HG03571 (cell line): ENCODE measurements around the gene FREM2.

ENCODE experiments used
- ATAC-seq: cut with Tn5 transposase; IDR thresholded peaks from one replicate; pipeline ENCODE4 v1.9.1; 2021; ENCODE audit not compliant: unreplicated experiment

FREM2 gene

DNA sequence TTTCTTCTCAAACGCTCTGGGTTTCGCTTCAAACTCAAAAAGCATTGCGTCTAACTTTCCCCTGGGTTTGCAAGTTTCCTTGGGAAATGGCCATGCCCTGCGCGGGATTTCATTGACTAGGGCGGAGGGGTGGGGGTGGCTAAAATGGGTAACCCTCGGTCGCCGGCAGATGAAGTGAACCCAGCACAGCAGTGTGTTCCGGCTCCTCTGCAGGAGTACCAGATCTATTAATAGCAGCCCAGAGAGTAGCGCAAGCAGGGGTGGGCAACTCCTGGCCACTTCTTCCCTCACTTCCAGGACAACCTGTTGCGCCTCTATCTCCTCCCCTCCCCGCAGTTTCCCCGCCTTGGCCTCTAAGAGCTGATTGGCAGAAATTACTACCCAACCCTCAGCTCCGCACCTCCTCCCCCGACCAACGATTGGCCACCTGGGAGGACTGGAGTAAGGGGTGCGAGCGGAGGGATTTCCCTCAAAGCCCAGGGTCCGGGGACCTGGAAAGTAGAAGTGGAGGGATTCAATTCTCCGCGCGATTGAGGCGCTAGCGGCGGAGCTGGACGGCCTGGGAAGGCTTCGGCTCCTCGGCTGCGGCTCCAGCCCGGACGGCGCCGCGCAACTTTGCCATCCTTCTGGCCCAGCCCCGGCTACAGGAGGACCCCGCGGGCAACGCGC lies at the start of gene FREM2:
FREM2 (plus strand) TSS at position 501 of the 669 bp plus-strand sequence. CDS start 268 bp downstream, outside the sequence.
- ATAC-seq = no peak

GRCh38 chr13:38637576-38637975 lies 49.3 kb upstream of the FREM2 start:
- no peak for ATAC-seq

DNA sequence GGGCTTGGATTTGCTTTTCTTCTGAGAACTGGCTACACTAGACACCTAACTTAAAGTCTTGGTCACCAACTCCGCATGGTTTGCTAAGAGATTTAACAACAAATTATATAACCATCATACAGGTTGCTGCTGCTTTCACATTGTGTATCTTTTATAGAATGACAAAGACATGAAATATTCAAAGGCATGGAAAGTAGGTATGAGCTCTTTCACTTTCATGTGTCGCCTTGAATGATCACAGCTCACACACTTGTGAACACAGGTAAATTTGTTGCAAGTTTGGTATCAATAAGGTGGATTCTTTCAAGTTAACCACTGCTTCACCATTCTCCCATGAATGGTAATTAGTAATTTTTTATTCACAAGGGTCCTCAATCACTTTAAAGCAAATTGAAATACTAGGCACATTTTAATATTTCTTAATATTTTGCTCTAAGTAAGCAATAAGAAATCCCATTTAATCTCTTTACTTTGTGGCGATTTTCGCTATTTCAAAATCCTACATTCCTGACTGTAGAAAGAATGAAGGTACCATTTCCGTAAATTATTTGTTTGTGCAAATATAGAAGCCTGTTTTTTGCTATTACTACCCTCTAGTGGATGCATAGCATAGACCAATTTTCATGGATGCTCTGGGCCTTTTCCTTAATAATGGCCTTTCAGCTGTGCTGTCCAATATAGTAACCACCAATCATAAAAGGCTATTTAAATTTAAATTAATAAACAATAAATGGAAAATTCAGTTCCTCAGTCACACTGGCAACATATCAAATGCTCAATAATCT lies 45.5 kb upstream of the FREM2 start:
- no peak for ATAC-seq

GRCh38 chr13:38647312-38647711 lies 39.6 kb upstream of the FREM2 start:
- no peak for ATAC-seq

- ATAC-seq = no peak
Measured at GRCh38 chr13:38648912-38649311, 38.0 kb upstream of the FREM2 start.

DNA sequence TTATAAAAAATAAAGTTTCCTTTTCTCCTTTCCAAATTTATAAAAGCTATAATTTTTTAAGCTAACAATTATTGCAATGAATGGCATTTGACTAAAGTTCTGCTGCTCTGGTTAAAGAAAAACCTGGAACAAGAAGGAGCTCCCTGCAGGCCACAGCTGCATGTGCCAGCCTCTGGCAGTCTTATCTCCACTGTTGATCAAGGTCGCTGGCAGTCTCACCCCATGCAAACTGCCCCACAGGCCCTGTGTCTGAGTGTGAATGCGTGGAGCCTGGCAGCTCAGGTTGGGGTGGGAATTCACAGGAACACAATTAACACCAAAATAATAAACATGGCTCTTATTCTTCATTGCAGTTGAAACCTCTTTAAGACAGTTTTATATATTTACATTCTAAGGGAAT lies 30.2 kb upstream of the FREM2 start:
- no peak for ATAC-seq

- ATAC-seq = no peak
Measured at GRCh38 chr13:38657191-38657590, 29.7 kb upstream of the FREM2 start.

DNA sequence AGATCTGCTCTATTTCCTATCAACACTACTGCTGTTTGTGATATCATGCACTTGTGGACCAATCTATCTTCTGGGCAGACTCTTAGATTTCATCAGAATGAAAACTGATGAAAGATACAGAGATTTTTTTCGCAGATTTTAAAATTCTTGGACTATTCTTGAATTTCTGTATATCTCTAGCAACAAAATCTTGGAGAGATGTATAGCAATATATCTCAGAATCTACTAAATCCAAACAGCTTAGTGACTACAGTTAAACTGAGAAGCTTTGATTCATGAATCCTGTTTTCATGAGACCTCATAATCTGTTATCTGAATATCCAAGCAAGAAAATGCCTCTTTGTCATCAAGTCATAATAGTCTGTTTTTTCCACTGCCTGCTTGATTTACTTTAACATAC lies 28.0 kb upstream of the FREM2 start:
- no peak for ATAC-seq

GRCh38 chr13:38661010-38661675 lies 25.7 kb upstream of the FREM2 start:
- no peak for ATAC-seq

DNA sequence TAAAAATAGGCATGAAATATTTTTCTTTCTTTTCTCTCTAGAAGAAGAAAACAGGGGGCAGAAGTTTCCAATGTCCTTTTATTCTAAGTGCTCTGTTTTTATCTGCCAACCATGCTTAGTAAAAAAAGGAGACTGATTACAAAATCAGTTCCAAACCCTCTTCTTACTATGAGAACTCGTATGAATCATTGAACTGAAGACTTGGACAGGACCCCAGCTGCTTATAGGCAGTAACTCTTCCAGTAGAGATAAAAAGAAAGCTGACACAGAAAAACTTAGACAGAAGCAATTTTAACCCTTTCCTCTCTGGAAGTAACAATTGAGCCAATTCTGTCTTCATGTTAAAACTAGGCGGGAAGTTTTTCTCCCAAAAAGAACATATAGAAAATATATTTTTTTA lies 24.5 kb upstream of the FREM2 start:
- ATAC-seq = no peak

- ATAC-seq = no peak
Measured at GRCh38 chr13:38664906-38665305, 22.0 kb upstream of the FREM2 start.

DNA sequence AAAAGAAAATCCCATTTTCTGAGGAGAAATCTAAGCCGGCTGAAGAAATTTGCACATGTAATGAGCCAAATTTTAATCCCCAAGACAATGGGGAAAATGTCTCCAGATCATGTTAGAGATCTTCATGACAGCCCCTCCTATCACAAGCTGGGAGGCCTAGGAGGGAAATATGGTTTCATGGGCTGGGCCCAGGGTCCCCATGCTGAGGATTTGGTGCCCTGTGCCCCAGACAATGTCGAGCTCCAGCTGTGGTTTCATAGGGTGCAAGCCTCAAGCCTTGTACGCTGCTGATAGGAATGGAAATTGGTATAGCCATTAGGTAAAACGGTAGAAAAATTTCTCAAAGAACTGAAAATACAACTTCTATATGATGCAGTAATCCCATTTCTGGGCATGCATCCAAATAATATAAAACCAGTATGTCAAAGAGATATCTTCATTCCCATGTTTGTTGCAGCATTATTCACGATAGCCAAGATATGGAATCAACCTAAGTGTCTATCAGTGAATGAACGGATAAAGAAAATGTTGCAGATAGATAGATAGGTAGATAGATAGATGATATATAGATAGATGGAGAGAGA lies 19.3 kb upstream of the FREM2 start:
- no peak for ATAC-seq

- no peak for ATAC-seq
Measured at GRCh38 chr13:38669234-38669964, 17.5 kb upstream of the FREM2 start.

DNA sequence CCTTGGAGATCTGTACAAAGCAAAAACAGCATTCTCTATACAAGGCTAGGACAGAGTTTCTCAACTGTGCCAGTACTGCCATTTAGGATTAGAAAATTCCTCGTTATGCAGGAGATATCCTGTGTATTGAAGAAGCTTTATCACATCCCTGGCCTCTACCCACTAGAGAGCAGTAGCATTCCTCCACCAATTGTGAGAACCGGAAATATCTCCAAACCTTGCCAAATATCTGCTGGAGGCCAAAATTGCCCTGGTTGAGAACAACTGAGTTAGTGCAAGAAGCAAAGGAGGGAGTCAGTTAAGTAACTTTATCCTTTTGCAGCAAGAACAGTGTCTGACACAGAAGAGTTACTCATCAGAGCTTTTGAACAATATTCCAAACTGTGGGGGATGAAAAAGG lies 16.2 kb upstream of the FREM2 start:
- no peak for ATAC-seq

DNA sequence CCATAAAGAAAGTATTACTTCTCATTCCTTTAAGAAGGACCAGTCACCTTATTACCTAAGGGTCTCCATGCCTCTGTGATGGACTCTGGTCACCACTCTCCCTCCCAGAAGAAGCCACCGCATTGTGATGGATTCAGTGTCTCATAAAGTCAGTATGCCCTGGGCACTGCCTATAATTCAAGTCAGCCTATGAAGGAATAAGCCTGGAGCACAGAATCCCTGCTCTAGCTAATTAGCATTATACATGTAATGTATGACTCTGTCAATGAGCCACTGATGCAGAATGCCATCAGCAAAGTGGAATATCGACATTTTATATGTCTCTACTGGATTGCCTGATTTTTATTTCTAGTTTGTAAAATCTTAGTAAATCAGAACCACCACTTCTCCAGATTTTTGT lies 14.9 kb upstream of the FREM2 start:
- no peak for ATAC-seq

DNA sequence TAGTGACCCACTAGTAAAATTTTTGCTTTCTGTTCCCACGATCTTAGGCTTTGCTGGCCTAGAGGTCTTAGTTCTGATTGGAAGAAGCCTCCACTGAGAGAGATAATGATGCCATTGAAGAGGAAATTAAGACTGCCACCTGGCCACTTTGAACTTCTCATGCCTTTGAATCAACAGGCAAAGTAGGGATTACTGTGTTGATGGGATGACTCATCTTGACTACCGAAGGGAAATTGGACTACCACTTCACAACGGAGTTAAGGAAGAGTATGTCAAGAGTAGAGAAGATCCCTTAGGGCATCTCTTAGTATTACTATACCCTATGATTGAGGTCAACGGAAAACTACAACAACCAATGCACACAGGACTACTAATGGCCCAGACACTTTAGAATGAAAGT lies 12.7 kb upstream of the FREM2 start:
- no peak for ATAC-seq

DNA sequence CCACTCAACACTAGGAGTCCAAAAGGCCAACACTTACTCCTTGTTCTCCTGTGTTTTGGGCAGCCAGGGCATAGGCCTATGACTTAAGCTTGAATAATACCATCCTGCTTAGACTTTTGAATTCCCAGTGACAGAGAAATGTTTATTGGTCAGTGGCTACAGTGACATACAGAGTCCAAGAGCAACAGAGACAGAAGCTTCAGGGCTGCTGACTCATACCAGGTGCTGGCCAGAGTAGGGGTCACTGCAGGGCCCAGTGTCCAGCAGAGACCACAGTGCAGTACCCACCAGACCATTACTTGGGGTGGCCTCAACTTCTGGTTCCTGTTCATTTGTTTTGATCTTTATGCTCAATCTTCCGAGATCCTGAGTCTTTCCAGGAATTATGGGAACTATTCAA lies 6.0 kb upstream of the FREM2 start:
- no peak for ATAC-seq

DNA sequence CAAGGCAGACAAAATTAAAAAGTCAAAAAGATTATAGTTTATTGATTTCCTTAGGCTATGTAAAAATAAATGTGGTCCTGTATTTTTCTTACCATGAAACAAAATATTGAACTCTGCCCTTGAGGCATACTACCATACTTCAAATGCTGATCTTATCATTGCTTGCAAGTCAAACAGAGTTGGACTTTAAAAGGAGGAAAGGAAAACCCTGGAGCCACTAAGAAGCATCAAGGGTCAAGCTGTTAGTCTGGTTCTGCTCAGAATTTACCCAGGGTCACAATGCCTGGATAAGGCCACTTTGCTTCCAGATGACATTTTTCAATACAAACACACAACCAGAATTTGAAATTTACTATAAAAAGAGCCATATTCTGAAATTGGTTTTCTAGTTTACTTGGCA lies 2.2 kb upstream of the FREM2 start:
- ATAC-seq = no peak

- no peak for ATAC-seq
Measured at GRCh38 chr13:38685431-38685830, 1.4 kb upstream of the FREM2 start.

GRCh38 chr13:38685974-38686576 lies 802 bp upstream of the FREM2 start:
- no peak for ATAC-seq
